DOHH2 (cell line): ENCODE results near the gene TFDP1.

Experiments
- CTCF ChIP-seq: fragments of 200-600 bp; sonication (generic); IDR thresholded peaks from one replicate; pipeline ENCODE4 v1.5.1; 2014; ENCODE audit warnings: antibody characterized with exemption, mild to moderate bottlenecking, low read depth, low read length; ENCODE audit not compliant: poor library complexity, severe bottlenecking
- EZH2phosphoT487 ChIP-seq: fragments of 200-600 bp; sonication (generic); IDR thresholded peaks from 2 replicates; pipeline ENCODE4 v1.6.1; 2017; ENCODE audit warnings: borderline replicate concordance, mild to moderate bottlenecking, antibody characterized with exemption, low read length, moderate library complexity, mixed read lengths

GRCh38 chr13:113646376-113646775 lies 61.8 kb downstream of the TFDP1 start:
- TF ChIP-seq CTCF = no peak
- TF ChIP-seq EZH2phosphoT487 = no peak
